ENCODE results near the gene CBX7.

Gene CBX7

GRCh38 chr22:39152511-39153219 is at the start of gene CBX7:
Gene CBX7 (minus strand): TSS chr22:39152680. CDS start chr22:39152444, 236 bp downstream.
- Mint-ChIP-seq H3K4me1 (peaks cover 49% of the 10 kb centered on the region), H3K36me3 (peaks cover 9% of the 10 kb centered on the region), H3K4me3 (peak within 1 kb of the TSS; percentile 83), H3K27me3 (peaks cover 16% of the 10 kb centered on the region), H3K9me3 (no peaks in the 10 kb centered on the region), H3K27ac (peak within 1 kb of the TSS; percentile 82)
- ATAC-seq: peak; percentile 92

- ATAC-seq: no peak
- no peaks in the 10 kb centered on the region for H3K9me3 Mint-ChIP-seq
- no peaks in the 10 kb centered on the region for H3K36me3 Mint-ChIP-seq
- H3K27ac Mint-ChIP-seq: no peak overlapping the region
- H3K27me3 Mint-ChIP-seq: peaks cover under 1% of the 10 kb centered on the region
- H3K4me1 Mint-ChIP-seq: peaks cover 12% of the 10 kb centered on the region
- H3K4me3 Mint-ChIP-seq: peak overlapping the region; percentile 10
Observed at GRCh38 chr22:39197578-39197977, 45.1 kb upstream of the CBX7 start.

DNA sequence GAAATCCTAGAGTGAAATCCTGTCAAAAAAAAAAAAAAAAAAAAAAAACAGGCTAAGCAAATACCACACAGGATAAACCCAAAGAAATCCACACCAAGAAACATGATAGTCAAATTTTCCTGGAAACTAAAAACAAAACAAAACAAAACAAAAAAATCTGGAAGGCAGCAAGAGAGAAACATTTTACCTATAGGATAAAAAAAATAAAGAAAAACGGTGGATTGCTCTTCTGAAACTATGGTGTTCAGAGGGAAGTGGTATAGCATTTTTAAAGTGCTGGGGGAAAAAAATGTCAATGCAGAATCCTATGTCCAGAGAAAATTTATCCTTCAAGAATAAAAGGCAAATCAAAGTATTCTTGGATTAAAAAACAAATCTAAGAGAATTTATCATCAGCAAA is 41.6 kb upstream of the CBX7 start:
- Mint-ChIP-seq H3K4me1 (peaks cover 12% of the 10 kb centered on the region), H3K27ac (no peak overlapping the region), H3K36me3 (no peaks in the 10 kb centered on the region), H3K27me3 (no peaks in the 10 kb centered on the region), H3K4me3 (no peak overlapping the region), H3K9me3 (no peaks in the 10 kb centered on the region)
- ATAC-seq: no peak

DNA sequence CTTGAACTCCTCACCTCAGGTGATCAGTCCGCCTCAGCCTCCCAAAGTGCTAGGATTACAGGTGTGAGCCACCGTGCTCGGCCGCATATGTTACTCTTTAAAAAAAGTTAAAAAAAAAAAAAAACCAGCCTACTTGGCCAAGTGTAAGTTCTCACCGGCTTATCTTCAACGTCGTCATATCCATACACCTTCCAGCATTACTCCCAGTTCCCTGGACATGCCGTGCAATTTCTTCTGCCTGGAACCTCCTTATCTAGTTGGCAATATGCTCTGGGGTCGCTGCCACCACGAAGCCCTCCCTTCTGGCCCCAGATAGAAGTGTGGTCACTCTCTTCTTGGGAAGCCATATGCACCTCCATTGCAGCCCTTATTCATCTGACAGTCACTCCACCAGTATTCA is 36.3 kb upstream of the CBX7 start:
- Mint-ChIP-seq H3K36me3 (no peaks in the 10 kb centered on the region), H3K9me3 (no peaks in the 10 kb centered on the region), H3K27me3 (peaks cover 18% of the 10 kb centered on the region), H3K4me3 (no peak overlapping the region), H3K27ac (no peak overlapping the region), H3K4me1 (no peaks in the 10 kb centered on the region)
- ATAC-seq: no peak

GRCh38 chr22:39185601-39186012 is 33.1 kb upstream of the CBX7 start:
- peaks cover 32% of the 10 kb centered on the region for H3K27me3 Mint-ChIP-seq
- peaks cover 5% of the 10 kb centered on the region for H3K9me3 Mint-ChIP-seq
- no peak for ATAC-seq
- no peak overlapping the region for H3K27ac Mint-ChIP-seq
- H3K4me3 Mint-ChIP-seq: no peak overlapping the region
- H3K36me3 Mint-ChIP-seq: no peaks in the 10 kb centered on the region
- no peaks in the 10 kb centered on the region for H3K4me1 Mint-ChIP-seq

GRCh38 chr22:39184586-39185577 is 32.4 kb upstream of the CBX7 start:
- Mint-ChIP-seq H3K4me3 (no peak overlapping the region), H3K27ac (no peak overlapping the region), H3K36me3 (no peaks in the 10 kb centered on the region), H3K4me1 (no peaks in the 10 kb centered on the region), H3K9me3 (peaks cover 5% of the 10 kb centered on the region), H3K27me3 (peaks cover 32% of the 10 kb centered on the region)
- peak; percentile 27 for ATAC-seq

DNA sequence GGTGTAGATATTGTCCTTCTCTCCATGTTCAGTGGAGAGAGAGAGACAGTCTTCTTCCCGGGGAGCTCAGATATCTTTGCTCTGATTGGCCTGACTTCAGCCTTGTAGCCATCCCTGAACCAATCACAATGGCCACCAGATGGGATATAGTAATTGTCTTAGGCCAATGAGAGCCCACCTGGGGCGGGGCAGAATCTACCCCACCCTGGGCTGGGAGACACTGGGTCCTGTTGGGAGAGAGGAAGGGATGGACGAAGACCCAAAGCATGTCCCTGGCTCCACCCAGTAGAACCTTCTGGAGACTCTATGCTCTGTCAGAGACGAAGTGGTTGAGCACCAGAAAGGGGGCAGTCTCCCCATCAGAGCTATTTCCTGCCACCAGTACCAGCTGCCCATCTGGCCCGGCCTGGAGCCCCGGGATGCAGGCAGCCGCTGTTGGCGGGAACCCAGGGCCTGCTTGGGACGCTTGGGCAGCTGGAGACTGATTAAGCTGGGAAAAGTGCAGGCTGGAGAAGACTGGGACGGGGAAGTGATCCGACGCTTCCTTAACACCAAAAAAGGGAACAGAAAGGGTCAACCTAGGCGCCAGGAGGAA is 31.6 kb upstream of the CBX7 start:
- Mint-ChIP-seq H3K4me3 (no peak overlapping the region), H3K27me3 (peaks cover 32% of the 10 kb centered on the region), H3K9me3 (peaks cover 5% of the 10 kb centered on the region), H3K36me3 (no peaks in the 10 kb centered on the region), H3K4me1 (no peaks in the 10 kb centered on the region), H3K27ac (no peak overlapping the region)
- no peak for ATAC-seq

DNA sequence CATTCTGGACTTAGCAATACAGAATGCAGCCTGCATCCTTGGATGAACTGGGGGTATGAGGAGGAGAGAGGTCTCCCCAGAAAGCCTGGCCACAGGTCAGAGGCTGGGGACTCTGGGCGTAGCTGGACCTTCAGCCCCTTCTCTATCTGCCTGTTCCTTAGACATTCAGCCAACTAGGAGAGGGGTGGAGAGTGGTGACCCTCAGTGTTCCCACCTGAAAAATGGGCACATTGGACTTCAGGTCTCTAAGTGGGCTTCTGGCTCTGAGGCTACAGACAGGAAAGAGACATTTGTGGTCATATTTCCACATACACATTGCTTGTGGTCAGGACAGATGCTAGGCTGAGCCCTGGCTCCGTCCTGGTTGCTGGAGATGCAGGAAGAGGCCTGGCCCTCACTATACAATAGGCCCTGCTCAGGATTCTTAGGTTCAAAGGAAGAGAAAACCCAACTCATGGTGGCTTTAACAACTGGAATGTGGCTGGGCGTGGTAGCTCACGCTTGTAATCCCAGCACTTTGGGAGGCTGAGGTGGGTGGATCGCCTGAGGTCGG is 30.1 kb upstream of the CBX7 start:
- Mint-ChIP-seq H3K36me3 (no peaks in the 10 kb centered on the region), H3K27me3 (peaks cover 24% of the 10 kb centered on the region), H3K9me3 (peaks cover 5% of the 10 kb centered on the region)

DNA sequence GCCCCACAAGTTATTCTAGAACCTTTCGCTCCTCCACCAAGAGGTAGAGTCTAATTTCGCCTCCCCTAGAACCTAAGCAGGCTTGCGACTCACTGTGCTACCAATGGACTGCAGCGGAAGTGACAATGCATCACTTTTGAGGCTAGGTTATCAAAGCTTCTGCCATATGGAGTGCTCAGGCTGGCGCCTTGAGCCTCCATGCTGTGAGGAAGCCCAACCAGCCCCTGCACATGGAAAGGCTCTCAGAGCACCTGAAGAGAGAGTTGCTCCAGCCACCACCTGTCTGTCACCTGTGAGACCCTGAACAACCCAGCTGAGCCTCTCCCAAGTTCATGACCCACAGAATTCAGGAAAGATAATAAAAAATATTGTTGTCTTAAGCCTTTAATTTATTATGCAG is 29.3 kb upstream of the CBX7 start:
- no peaks in the 10 kb centered on the region for H3K36me3 Mint-ChIP-seq
- peaks cover 5% of the 10 kb centered on the region for H3K9me3 Mint-ChIP-seq
- no peak overlapping the region for H3K4me3 Mint-ChIP-seq
- peaks cover 16% of the 10 kb centered on the region for H3K27me3 Mint-ChIP-seq
- no peaks in the 10 kb centered on the region for H3K4me1 Mint-ChIP-seq
- H3K27ac Mint-ChIP-seq: no peak overlapping the region
- no peak for ATAC-seq

More for the DNA sequence above, 30.1 kb upstream of the CBX7 start:
- ATAC-seq: no peak
- no peaks in the 10 kb centered on the region for H3K4me1 Mint-ChIP-seq
- H3K4me3 Mint-ChIP-seq: no peak overlapping the region
- no peak overlapping the region for H3K27ac Mint-ChIP-seq

DNA sequence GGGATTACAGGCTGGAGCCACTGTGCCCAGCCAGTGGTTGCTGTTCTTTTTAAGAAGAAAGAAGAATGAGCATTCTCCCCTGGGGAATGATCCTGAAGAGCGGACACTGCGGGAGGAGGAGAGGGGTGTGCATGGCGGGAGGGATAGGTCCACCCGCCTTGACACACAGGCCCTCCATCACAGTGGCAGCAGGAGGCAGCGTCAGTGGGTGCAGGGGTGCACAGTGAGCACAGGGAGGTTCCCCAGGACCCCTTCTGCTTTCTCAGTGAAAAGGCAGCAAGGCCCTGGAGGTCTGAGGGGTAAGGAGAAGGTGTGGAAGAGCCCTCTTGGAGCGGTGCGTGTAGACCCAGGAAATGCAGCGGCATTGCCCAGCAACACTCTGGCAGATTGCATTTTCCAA is 28.9 kb upstream of the CBX7 start:
- no peaks in the 10 kb centered on the region for H3K4me1 Mint-ChIP-seq

GRCh38 chr22:39179841-39180335 is 27.4 kb upstream of the CBX7 start:
- H3K4me1 Mint-ChIP-seq: peaks cover 7% of the 10 kb centered on the region
- H3K27ac Mint-ChIP-seq: no peak overlapping the region
- no peak overlapping the region for H3K4me3 Mint-ChIP-seq
- peaks cover 5% of the 10 kb centered on the region for H3K9me3 Mint-ChIP-seq
- H3K27me3 Mint-ChIP-seq: peaks cover 14% of the 10 kb centered on the region
- ATAC-seq: no peak
- H3K36me3 Mint-ChIP-seq: no peaks in the 10 kb centered on the region

More for the DNA sequence above, 28.9 kb upstream of the CBX7 start:
- Mint-ChIP-seq H3K36me3 (no peaks in the 10 kb centered on the region), H3K4me3 (no peak overlapping the region), H3K27ac (no peak overlapping the region), H3K9me3 (peaks cover 5% of the 10 kb centered on the region), H3K27me3 (peaks cover 14% of the 10 kb centered on the region)
- ATAC-seq: no peak

- peaks cover 14% of the 10 kb centered on the region for H3K27me3 Mint-ChIP-seq
- H3K4me3 Mint-ChIP-seq: no peak overlapping the region
- H3K36me3 Mint-ChIP-seq: no peaks in the 10 kb centered on the region
- peaks cover 12% of the 10 kb centered on the region for H3K4me1 Mint-ChIP-seq
- peaks cover 5% of the 10 kb centered on the region for H3K9me3 Mint-ChIP-seq
- H3K27ac Mint-ChIP-seq: no peak overlapping the region
- ATAC-seq: no peak
Observed at GRCh38 chr22:39179401-39179827, 26.9 kb upstream of the CBX7 start.

DNA sequence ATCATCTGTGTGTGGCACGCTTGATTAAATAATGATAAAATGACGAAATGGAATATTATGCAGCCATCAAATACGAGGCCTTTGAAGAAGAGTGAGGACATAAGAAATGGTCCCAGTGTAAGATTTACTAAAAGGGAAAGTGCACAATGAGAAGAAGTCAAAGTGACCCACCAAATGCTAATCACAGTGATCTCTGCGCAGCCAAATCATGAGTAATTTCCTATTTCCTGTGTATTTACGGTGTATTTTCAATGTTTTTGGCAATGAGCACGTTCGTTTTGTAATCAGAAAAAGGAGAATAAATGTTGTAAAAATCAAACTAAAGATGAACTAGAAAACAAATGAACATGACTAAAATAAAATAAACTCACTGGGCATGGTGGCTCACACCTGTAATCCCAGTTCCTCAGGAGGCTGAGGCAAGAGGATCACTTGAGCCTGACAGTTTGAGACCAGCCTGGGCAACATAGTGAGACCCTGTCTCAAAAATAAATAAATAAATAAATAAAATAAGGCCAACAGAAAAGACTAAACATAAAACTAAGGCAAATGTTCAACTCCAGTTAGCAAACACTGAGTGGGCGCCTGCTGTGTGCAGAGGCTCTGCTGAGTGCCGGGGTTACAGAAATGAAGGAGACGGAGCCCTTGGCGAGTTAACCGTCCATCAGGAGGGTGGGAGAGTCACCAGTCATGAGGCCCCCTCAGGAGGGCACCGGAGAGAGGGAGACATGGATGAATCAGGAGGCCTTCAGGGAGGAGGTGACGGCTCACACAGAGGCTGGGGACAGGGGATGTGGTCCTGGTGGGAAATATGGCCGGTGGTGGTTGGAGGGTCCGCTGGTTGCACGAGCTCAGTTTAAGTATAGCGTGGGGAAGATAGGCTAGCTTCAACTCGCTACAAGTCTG is 26.0 kb upstream of the CBX7 start:
- Mint-ChIP-seq H3K9me3 (peaks cover 5% of the 10 kb centered on the region), H3K27me3 (peaks cover 14% of the 10 kb centered on the region), H3K4me3 (no peak overlapping the region), H3K27ac (no peak overlapping the region), H3K4me1 (peaks cover 22% of the 10 kb centered on the region), H3K36me3 (no peaks in the 10 kb centered on the region)
- ATAC-seq: no peak

- Mint-ChIP-seq H3K9me3 (peaks cover 5% of the 10 kb centered on the region), H3K36me3 (no peaks in the 10 kb centered on the region), H3K4me3 (no peak overlapping the region), H3K4me1 (peaks cover 28% of the 10 kb centered on the region), H3K27me3 (peaks cover 11% of the 10 kb centered on the region), H3K27ac (no peak overlapping the region)
- ATAC-seq: peak; percentile 3
Observed at GRCh38 chr22:39177791-39178190, 25.3 kb upstream of the CBX7 start.

Data from stimulated activated memory B cell treated with anti-CD40 and anti-IgM and Interleukin-4, amounts not matched to agents 10 μg/mL and 1 μg/mL and 100 μg/mL, for 72 hours (primary cell).